SKM-1 treated with dmso at 0.1 percent for 144 hours (cell line): Measurements from ENCODE around the gene TSC22D1.
"Not testable (repeated sequence)": the region's sequence is repeated elsewhere in the genome, so short reads cannot be mapped to it uniquely, and the experiment has no call there.

Experiments
- DNase-seq: peaks from one replicate; lab custom pipeline; 2025; ENCODE audit not compliant: unreplicated experiment; lab: John Stamatoyannopoulos, UW

Gene TSC22D1

DNA sequence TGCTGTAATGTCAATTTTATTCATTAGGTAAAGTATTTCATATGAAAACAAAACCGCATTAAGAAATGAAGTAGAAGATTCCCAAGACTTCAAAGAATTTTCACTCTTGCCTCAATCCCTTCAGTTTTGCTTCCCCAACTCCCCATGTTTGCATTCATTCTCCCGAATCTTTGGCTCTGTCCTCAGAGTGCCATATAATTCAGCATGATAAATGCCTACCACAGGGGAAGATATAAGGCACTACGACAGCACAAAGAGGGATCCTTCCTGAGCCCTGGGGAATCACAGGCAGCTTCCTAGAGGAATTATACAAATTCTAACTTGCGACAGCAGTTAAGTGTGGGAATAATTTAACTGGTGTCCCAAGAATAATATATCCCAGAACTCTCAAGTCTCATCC, 68.5 kb downstream of the TSC22D1 start:
- DNase-seq = no peak

GRCh38 chr13:44506719-44507118, 69.4 kb downstream of the TSC22D1 start:
- no peak for DNase-seq

GRCh38 chr13:44506251-44506650, 69.9 kb downstream of the TSC22D1 start:
- DNase-seq = no peak

DNA sequence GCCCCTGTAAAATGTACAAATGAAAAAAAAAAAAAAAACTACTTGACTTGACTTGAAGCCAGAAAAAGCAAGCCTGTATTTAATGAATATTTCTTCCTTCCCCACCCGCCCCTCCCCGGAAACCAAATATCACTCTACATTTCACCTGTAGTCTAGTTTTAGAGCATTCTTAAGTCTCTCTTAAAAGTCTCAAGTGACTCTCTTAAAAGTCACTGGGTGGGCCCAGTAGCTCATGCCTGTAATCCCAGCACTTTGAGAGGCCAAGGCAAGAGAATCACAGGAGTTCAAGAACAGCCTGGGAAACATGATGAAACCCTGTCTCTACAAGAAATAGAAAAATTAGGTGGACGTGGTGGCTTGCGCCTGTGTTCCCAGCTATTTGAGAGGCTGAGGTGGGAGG, 72.0 kb downstream of the TSC22D1 start:
- no peak for DNase-seq

DNA sequence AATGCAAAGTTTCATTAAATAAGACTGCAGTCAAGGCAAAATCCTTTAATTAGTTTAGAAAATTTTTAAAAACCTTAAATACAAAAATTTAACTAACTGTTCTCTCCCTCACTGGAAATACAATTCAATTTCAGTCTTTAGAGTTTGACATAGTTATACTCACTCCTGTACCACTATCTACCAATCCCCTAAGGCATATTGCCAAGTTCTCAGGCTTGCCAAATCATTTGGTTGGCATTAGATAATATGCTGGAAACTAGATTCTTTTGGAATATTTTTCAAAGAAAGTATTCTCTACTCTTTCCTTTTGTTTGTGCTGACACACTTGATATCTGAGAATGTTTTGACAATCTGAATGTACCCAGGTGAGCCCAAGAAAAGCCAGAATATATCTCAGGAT, 77.2 kb downstream of the TSC22D1 start:
- DNase-seq = no peak

- DNase-seq = no peak
These were observed 77.6 kb downstream of the TSC22D1 start for GRCh38 chr13:44498502-44498901.

DNA sequence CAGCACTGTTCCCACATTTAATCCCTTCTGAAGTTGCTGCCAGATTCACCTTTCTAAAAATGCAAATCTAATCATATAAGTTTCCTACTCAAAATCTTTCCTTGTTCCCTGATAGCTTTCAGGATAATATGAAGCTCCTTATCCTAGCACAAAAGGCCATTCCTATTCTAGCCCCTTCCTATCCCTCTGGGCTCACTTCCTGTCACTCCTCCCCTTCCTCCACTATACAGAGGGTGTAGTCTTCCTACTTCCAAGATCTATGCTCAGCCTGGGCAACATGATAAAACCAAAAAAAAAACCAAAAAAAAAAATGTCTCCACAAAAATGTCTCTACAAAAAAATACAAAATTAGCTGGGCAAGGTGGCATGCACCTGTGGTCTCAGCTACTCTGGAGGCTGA, 78.3 kb downstream of the TSC22D1 start:
- no peak for DNase-seq

DNA sequence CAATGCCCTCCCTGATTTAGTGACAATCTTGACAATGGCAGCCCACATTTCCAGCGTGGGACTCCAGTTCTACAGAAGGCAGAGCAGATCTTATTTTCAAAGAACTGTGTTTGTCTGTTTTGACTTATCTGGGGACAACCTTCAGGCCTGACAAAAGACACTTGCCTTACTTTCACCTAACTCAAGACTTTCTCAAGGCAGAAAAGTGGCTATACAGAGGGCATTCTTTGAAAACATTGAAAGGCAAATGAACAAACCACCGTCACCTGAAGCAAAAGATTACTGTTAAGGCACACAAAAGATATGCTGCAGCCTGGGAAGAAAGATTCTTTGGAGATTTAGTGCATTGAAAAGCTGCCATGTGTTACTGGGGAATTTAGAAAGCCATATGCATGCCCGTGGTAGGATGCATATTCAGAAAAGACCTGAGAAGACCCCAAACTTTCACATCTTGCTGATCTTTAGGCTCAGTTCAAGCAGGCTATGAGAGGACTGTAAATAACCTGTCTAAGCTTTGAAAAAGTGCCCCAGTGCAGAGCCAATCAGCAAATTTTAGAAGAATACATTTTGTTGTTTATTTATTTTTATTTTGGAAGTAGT, 82.8 kb downstream of the TSC22D1 start:
- DNase-seq = no peak

GRCh38 chr13:44489751-44490150, 86.4 kb downstream of the TSC22D1 start:
- no peak for DNase-seq

DNA sequence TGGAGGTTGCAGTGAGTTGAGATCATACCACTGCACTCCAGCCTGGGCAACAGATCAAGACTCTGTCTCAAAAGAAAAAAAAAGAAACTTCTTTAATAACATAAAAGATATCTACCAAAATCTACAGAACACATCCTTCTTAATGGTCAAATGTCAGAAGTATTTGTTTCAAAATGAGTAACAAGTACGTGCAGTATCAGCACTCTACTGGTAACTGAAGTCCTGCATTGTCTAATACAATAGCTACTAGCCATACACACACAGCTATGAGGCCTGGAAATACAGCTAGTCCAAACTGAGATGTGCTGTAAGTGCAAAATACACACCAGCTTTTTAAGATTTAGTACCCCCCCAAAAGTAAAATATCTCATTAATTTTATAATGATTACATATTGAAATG, 88.1 kb downstream of the TSC22D1 start:
- no peak for DNase-seq

DNA sequence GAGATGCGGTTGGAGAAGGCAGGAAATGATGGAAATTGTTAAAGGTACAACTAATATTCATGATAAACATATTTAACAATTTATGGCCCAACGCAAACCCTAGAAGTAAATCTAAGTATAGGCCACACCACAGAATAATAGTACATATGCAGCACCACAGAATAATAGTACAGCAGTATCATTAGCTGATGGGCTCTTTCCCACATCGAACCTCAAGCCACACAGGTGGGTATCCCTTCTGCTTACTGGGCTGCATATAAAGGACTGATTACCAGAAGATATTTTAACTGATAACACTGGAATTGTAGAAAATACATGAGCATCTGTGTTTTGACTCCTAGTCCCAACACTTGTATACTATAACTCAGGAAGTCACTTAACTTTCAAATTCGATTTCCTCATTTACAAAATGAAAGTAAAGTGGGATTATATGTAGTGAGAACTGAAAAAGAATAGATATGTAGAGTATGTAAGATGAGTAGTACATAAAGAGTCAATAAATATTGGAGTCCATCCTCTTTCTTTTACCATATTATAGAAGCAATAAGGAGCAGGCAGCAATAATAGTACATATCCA, 91.5 kb downstream of the TSC22D1 start:
- no peak for DNase-seq

DNA sequence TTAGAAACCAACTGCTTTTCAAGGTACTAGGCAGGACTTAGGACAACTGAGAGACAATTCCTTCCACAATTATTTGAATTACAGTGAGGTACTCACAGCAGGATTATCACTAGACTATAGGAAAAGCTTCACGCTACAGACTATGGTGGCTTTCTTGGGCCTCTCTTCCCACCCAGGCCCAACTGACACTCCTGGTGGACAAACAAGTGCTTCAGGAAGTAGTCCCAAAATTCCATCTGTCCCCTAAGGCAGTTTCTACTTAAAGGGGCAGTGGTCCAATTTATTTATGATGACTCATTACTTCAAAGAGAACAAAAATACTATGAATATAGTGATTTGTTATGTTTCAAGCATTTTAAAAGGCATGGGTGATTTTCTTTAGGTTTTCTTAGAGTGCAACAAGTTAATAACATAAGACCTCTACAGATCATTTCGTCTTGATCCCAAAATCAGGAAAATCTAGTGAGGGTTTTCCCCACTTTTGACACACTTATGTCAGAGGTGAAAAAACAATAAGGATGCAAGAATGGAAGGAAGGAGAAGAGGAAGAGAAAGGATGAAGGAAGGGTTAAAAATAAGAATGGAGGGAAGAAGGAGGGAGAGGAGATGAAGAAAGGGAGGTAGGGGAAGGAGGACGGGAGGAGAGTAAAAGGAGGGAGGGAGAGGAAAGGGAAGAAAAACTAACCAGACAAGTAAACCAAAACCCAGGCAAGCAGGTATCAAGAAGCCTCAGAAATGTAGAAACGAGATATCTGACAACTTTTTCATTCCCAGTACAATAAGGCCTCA, 101.8 kb downstream of the TSC22D1 start:
- DNase-seq = no peak

- no peak for DNase-seq
These were observed 104.4 kb downstream of the TSC22D1 start for GRCh38 chr13:44471686-44472085.

DNA sequence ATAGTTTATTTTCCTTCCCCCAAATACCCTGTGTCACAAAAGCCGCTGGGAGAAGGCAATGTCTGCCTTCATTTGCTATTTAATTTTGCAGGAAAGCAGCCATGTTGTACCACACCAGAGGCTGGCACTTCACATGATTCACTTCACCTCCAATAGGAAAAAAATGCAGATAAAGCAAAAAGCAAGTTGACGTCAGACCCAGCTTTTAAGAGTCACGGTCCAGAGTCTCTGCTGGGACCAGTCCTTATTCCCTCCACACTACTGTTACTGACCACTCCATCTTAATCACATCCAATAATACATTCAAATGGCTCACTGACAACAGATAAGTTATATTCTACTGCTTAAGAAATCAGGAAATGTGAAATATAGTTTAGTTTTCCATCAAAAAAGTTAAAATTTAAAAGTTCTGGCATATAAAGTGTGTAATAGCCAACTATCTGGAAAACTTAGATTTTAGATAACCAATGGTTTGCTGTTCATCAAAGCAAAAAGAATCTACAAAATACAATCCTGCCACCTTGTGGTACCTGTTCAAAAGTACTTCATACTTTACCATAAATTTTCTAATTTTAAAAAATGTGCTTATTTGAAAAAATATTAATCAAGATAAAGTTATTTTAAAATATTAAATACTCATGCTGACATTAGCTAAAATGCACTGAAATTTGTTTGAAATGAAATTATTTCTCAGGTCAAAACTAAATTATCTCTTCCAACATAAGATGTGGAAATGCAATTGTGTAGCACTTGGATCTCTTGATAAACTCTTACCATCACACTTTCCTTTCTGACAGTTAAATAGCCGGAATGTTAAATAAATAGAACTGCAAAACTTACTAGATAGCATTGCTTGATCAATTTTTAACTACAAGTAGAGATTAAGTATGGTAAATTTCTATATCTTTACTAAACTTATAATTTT, 105.2 kb downstream of the TSC22D1 start:
- peak; percentile 17 for DNase-seq

- no peak for DNase-seq
These were observed 107.3 kb downstream of the TSC22D1 start for GRCh38 chr13:44468874-44469273.

GRCh38 chr13:44465318-44465717, 110.8 kb downstream of the TSC22D1 start:
- DNase-seq = no peak

DNA sequence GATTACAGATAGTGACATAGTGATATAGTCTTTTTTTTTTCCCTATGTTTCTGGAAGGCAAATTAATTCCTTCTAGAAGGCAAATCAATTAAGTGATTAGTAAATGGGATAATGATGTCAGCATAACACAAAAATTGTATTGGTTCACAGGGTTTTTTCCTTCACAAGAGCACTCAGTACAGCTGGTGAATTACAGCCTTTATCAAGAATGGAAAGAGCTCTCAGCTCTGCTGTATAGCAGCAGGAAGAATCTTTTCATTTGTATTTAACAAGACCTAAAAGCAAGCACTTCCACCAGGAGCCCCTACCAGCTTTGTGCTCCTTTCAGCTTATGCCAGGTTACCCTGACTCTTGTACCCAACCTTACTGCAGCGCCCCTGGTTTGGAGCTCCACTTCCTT, 111.7 kb downstream of the TSC22D1 start:
- no peak for DNase-seq

DNA sequence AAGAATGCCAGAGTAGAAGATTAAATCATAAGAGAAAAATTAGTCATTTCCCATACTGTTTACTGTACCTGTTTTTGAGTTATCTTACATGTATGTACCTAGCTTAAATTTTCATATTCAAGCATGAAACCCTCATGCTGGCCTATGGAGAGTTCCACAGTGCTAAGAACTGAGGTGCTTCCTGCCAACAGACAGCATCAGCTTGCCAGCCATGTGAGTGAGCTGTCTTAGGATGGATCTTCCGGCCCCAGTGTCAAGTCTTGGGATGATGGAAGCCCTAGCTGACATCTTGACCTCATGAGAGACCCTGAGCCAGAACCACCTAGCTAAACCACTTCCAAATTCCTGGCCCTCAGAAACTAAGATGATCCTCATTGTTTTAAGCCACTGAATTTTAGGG, 112.4 kb downstream of the TSC22D1 start:
- no peak for DNase-seq

GRCh38 chr13:44459674-44460073, 116.5 kb downstream of the TSC22D1 start:
- DNase-seq = no peak

- DNase-seq = no peak
These were observed 117.7 kb downstream of the TSC22D1 start for GRCh38 chr13:44458313-44458975.

DNA sequence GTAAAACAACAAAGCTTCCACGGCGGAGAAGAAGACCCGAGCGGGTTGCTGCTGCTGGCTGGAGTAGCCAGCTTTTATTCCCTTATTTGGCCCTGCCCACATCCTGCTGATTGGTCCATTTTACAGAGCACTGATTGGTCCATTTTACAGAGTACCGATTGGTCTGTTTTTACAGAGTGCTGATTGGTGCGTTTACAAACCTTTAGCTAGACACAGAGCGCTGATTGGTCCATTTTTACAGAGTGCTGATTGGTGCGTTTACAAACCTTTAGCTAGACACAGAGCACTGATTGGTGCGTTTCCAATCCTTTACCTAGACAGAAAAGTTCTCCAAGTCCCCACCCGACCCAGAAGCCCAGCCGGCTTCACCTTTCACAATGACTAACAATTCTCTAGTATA, 119.9 kb downstream of the TSC22D1 start:
- not testable (repeated sequence) for DNase-seq
